ENCODE data around the gene RAD51. TPM values are rescaled to one million over a fixed set of nuclear protein-coding genes. Genes with fewer than 3 reads are reported as not detected.

RAD51 gene
- total and polyA plus RNA-seq, 2 donors (not counting 3 experiments of a cell fraction or from before 2014, with no cell fraction given) = 11.1 to 30.9 TPM

DNA sequence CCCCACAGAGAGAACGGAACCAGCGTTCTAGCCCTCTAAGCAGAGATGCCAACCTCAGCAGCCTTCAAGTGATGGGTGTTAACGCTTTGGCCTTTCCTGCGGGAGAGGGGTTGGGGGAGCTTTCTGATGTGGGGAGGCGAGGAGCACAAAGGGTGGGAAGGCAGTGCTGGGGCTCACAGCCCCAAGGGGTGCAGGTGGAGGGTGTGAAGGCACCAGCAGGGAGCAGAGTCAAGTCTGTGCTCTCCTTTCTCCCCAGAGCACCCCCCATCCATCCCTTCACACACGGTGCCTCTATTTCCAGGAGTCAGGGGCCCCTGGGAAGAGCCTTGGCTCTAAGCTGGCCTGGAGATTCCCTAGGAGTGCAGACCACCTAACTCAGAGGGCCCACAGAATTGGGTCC is 78.9 kb downstream of the RAD51 start:
- H3K79me2 ChIP-seq (ENCODE audit: control insufficient read depth, insufficient read depth, low read length) = no peaks in the 10 kb centered on the region
- H2AFZ ChIP-seq (ENCODE audit: low read depth, low read length) = no peak overlapping the region
- intact Hi-C loops (cut with micrococcal nuclease) = no loop called here
- peaks cover 14% of the 10 kb centered on the region for H3K4me1 ChIP-seq (ENCODE audit: control insufficient read depth, extremely low read depth, insufficient read depth, low read length)
- no TSS peak for BruUV-seq (replicated peaks)
- H3K9me3 ChIP-seq (replicated peaks; ENCODE audit: control insufficient read depth, insufficient read depth, low read length) = no peaks in the 10 kb centered on the region
- no peaks in the 10 kb centered on the region for H3K9me1 ChIP-seq (replicated peaks; ENCODE audit: control insufficient read depth, extremely low read depth, insufficient read depth, low read length)
- H3K27me3 ChIP-seq (ENCODE audit: control insufficient read depth in 2 of 2, insufficient read depth in 2 of 2, low read length in 2 of 2) = no peaks in the 10 kb centered on the region
- FAIRE-seq = no peak
- TF ChIP-seq POLR2A (IDR thresholded peaks at IDR 0.05; ENCODE audit: low read depth, low read length) (no peak), POLR2AphosphoS5 (IDR thresholded peaks at IDR 0.05; ENCODE audit: insufficient read depth, low read depth, low read length) (no peak), FOS (IDR thresholded peaks at IDR 0.05; ENCODE audit: borderline replicate concordance, insufficient read depth, low read length) (no peak), GATA2 (IDR thresholded peaks at IDR 0.05; ENCODE audit: insufficient read depth, insufficient read length, low read depth, low read length) (no peak), EZH2 (IDR thresholded peaks at IDR 0.05; ENCODE audit: borderline replicate concordance, low read depth, low read length, severe bottlenecking) (no peak), MYC (IDR thresholded peaks at IDR 0.05; ENCODE audit: low read depth, low read length) (no peak)
- TF ChIP-seq, protein P1, sequence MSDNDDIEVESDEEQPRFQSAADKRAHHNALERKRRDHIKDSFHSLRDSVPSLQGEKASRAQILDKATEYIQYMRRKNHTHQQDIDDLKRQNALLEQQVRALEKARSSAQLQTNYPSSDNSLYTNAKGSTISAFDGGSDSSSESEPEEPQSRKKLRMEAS (IDR thresholded peaks at IDR 0.05; ENCODE audit: insufficient read depth, insufficient read length) = no peak
- ChIA-PET POLR2A (no interaction called here), CTCF (no interaction called here)
- no peak overlapping the region for H3K27ac ChIP-seq (ENCODE audit: insufficient read depth, low read depth, low read length)
- H3K9ac ChIP-seq (replicated peaks; ENCODE audit: extremely low read depth, insufficient read depth, low read length) = no peak overlapping the region
- peaks cover 0 to 32% of the 10 kb centered on the region in 2 experiments for H3K36me3 ChIP-seq (ENCODE audit: control insufficient read depth in 2 of 2, extremely low read depth in 1 of 2, insufficient read depth in 2 of 2, low read length in 2 of 2)
- H3K4me2 ChIP-seq (ENCODE audit: insufficient read depth, low read length) = no peak overlapping the region
- dilution Hi-C loops (cut with MboI; ENCODE audit: extremely low pct_ligation_motif_present, low sequenced_read_pairs) = no loop called here
- DNase-seq (ENCODE audit: low read depth, low spot score) = no peak
- H4K20me1 ChIP-seq (replicated peaks; ENCODE audit: control insufficient read depth, extremely low read depth, insufficient read depth, low read length) = no peaks in the 10 kb centered on the region
- no peak overlapping the region for H3K4me3 ChIP-seq (replicated peaks in 1 of 3; ENCODE audit: insufficient read depth in 1 of 3, low read depth in 1 of 3, low read length in 3 of 3)

DNA sequence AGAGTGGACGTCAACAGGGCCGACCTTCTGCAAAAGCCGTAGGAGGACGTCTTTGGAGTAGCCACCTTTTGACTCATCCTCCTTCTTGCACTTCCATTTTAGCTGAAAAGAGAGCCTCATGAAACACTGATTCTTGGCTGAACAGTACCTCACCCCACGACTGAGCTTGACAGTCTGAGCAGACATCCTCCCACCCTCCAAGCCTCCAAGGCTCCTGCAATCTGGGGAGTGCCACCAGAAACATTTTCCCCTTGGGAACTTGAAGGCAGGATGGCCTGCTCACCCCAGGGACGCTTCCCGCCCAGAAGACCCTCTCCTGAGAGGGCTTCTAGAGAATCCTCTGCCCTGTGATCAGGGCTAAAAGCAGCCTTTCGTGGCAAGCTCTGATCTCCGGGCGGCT is 80.0 kb downstream of the RAD51 start:
- H3K36me3 ChIP-seq (ENCODE audit: control insufficient read depth in 2 of 2, extremely low read depth in 1 of 2, insufficient read depth in 2 of 2, low read length in 2 of 2) = peaks cover 0 to 38% of the 10 kb centered on the region in 2 experiments
- no peaks in the 10 kb centered on the region for H3K9me1 ChIP-seq (replicated peaks; ENCODE audit: control insufficient read depth, extremely low read depth, insufficient read depth, low read length)
- peaks cover 3% of the 10 kb centered on the region for H3K4me1 ChIP-seq (ENCODE audit: control insufficient read depth, extremely low read depth, insufficient read depth, low read length)
- dilution Hi-C loops (cut with MboI; ENCODE audit: extremely low pct_ligation_motif_present, low sequenced_read_pairs) = no loop called here
- no peak for DNase-seq (ENCODE audit: low read depth, low spot score)
- FAIRE-seq = no peak
- H4K20me1 ChIP-seq (replicated peaks; ENCODE audit: control insufficient read depth, extremely low read depth, insufficient read depth, low read length) = no peaks in the 10 kb centered on the region
- ChIA-PET CTCF (interaction anchor here (1.1 to 1.9 kb wide), 2 partner anchors 11 to 32 kb away, joined by 3 to 5 read pairs; partner anchors contain the start of genes DNAJC17 and ZFYVE19), POLR2A (no interaction called here)
- H3K27ac ChIP-seq (ENCODE audit: insufficient read depth, low read depth, low read length) = no peak overlapping the region
- no TSS peak for BruUV-seq (replicated peaks)
- no peaks in the 10 kb centered on the region for H3K79me2 ChIP-seq (ENCODE audit: control insufficient read depth, insufficient read depth, low read length)
- no peak overlapping the region for H3K9ac ChIP-seq (replicated peaks; ENCODE audit: extremely low read depth, insufficient read depth, low read length)
- no peaks in the 10 kb centered on the region for H3K27me3 ChIP-seq (ENCODE audit: control insufficient read depth in 2 of 2, insufficient read depth in 2 of 2, low read length in 2 of 2)
- no peak overlapping the region for H2AFZ ChIP-seq (ENCODE audit: low read depth, low read length)
- TF ChIP-seq, protein P1 (IDR thresholded peaks at IDR 0.05; ENCODE audit: insufficient read depth, insufficient read length) = no peak
- TF ChIP-seq FOS (IDR thresholded peaks at IDR 0.05; ENCODE audit: borderline replicate concordance, insufficient read depth, low read length) = no peak
- no peak for TF ChIP-seq EZH2 (IDR thresholded peaks at IDR 0.05; ENCODE audit: borderline replicate concordance, low read depth, low read length, severe bottlenecking)
- no peak for TF ChIP-seq POLR2AphosphoS5 (IDR thresholded peaks at IDR 0.05; ENCODE audit: insufficient read depth, low read depth, low read length)
- no peak for TF ChIP-seq JUN (IDR thresholded peaks at IDR 0.05; ENCODE audit: borderline replicate concordance, insufficient read depth, insufficient read length, low read depth)
- TF ChIP-seq, protein P2, sequence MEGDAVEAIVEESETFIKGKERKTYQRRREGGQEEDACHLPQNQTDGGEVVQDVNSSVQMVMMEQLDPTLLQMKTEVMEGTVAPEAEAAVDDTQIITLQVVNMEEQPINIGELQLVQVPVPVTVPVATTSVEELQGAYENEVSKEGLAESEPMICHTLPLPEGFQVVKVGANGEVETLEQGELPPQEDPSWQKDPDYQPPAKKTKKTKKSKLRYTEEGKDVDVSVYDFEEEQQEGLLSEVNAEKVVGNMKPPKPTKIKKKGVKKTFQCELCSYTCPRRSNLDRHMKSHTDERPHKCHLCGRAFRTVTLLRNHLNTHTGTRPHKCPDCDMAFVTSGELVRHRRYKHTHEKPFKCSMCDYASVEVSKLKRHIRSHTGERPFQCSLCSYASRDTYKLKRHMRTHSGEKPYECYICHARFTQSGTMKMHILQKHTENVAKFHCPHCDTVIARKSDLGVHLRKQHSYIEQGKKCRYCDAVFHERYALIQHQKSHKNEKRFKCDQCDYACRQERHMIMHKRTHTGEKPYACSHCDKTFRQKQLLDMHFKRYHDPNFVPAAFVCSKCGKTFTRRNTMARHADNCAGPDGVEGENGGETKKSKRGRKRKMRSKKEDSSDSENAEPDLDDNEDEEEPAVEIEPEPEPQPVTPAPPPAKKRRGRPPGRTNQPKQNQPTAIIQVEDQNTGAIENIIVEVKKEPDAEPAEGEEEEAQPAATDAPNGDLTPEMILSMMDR (IDR thresholded peaks at IDR 0.05; ENCODE audit: extremely low read depth in 1 of 2, insufficient read depth in 1 of 2, low read depth in 1 of 2, low read length in 2 of 2) = no peak
- no peak for TF ChIP-seq GATA2 (IDR thresholded peaks at IDR 0.05; ENCODE audit: insufficient read depth, insufficient read length, low read depth, low read length)
- TF ChIP-seq MYC (IDR thresholded peaks at IDR 0.05; ENCODE audit: low read depth, low read length) = no peak
- no peak for TF ChIP-seq POLR2A (IDR thresholded peaks at IDR 0.05; ENCODE audit: low read depth, low read length)
- H3K4me3 ChIP-seq (replicated peaks in 1 of 3; ENCODE audit: insufficient read depth in 1 of 3, low read depth in 1 of 3, low read length in 3 of 3) = no peak overlapping the region
- intact Hi-C loops (cut with micrococcal nuclease) = no loop called here
- no peak overlapping the region for H3K4me2 ChIP-seq (ENCODE audit: insufficient read depth, low read length)
- no peaks in the 10 kb centered on the region for H3K9me3 ChIP-seq (replicated peaks; ENCODE audit: control insufficient read depth, insufficient read depth, low read length)
